ENCODE measurements around the gene MAPKAP1.

The MAPKAP1 gene

GRCh38 chr9:125513668-125514413 lies 193.2 kb downstream of the MAPKAP1 start:
- no peaks in the 10 kb centered on the region for H3K27me3 ChIP-seq (ENCODE audit: insufficient read depth, poor library complexity, severe bottlenecking)
- DNase-seq (ENCODE audit: low read depth in 1 of 2, low spot score in 1 of 2) = no peak
- TF ChIP-seq, protein P1, sequence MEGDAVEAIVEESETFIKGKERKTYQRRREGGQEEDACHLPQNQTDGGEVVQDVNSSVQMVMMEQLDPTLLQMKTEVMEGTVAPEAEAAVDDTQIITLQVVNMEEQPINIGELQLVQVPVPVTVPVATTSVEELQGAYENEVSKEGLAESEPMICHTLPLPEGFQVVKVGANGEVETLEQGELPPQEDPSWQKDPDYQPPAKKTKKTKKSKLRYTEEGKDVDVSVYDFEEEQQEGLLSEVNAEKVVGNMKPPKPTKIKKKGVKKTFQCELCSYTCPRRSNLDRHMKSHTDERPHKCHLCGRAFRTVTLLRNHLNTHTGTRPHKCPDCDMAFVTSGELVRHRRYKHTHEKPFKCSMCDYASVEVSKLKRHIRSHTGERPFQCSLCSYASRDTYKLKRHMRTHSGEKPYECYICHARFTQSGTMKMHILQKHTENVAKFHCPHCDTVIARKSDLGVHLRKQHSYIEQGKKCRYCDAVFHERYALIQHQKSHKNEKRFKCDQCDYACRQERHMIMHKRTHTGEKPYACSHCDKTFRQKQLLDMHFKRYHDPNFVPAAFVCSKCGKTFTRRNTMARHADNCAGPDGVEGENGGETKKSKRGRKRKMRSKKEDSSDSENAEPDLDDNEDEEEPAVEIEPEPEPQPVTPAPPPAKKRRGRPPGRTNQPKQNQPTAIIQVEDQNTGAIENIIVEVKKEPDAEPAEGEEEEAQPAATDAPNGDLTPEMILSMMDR (IDR thresholded peaks at IDR 0.05; ENCODE audit: insufficient read depth, low read length) = no peak
- TF ChIP-seq REST (IDR thresholded peaks at IDR 0.05; ENCODE audit: insufficient replicate concordance, low read depth) (no peak), GABPA (IDR thresholded peaks at IDR 0.05; ENCODE audit: low read depth) (no peak), POLR2AphosphoS5 (IDR thresholded peaks at IDR 0.05; ENCODE audit: low read depth) (no peak), SPI1 (IDR thresholded peaks at IDR 0.05; ENCODE audit: borderline replicate concordance, low read depth) (no peak)
- H3K27ac ChIP-seq (replicated peaks) = no peak overlapping the region
- no peak overlapping the region for H3K4me3 ChIP-seq (replicated peaks; ENCODE audit: insufficient read depth, low read length)

DNA sequence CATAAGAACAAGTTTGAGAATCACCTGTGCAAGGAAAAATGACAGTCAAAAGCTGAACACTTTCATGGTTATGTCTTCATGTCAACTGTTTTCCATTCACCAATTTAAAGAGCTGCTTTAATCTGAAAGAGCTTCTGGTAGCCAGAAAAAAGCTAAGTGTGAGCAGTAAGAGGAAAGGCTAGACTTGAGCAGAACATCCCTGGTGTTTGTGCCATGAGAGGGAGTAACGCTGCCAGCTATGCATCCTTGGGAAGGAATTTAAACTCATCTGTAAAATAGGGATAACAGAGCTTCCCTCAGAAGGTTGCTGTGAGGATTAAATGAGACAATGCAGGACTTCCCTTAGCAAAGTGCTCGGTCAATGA lies 193.7 kb downstream of the MAPKAP1 start:
- Histone ChIP-seq H3K27ac (replicated peaks) (no peak overlapping the region), H3K27me3 (ENCODE audit: insufficient read depth, poor library complexity, severe bottlenecking) (no peaks in the 10 kb centered on the region), H3K4me3 (replicated peaks; ENCODE audit: insufficient read depth, low read length) (no peak overlapping the region)
- DNase-seq (ENCODE audit: low read depth in 1 of 2, low spot score in 1 of 2) = no peak
- no peak for TF ChIP-seq REST (IDR thresholded peaks at IDR 0.05; ENCODE audit: insufficient replicate concordance, low read depth)

- no peak for DNase-seq (ENCODE audit: low read depth in 1 of 2, low spot score in 1 of 2)
- TF ChIP-seq REST (IDR thresholded peaks at IDR 0.05; ENCODE audit: insufficient replicate concordance, low read depth) (no peak), POLR2AphosphoS5 (IDR thresholded peaks at IDR 0.05; ENCODE audit: low read depth) (no peak), GABPA (IDR thresholded peaks at IDR 0.05; ENCODE audit: low read depth) (no peak), SPI1 (IDR thresholded peaks at IDR 0.05; ENCODE audit: borderline replicate concordance, low read depth) (no peak)
- TF ChIP-seq, protein P1 (IDR thresholded peaks at IDR 0.05; ENCODE audit: insufficient read depth, low read length) = no peak
- Histone ChIP-seq H3K4me3 (replicated peaks; ENCODE audit: insufficient read depth, low read length) (no peak overlapping the region), H3K27me3 (ENCODE audit: insufficient read depth, poor library complexity, severe bottlenecking) (no peaks in the 10 kb centered on the region), H3K27ac (replicated peaks) (no peak overlapping the region)
Measured at GRCh38 chr9:125511789-125512660, 195.0 kb downstream of the MAPKAP1 start.

All from HL-60 (cell line).